GM19239 (cell line): Measurements from ENCODE around the gene LMO1.

Source experiments
- DNase-seq: peaks from one replicate; pipeline ENCODE4 v3.0.0; 2011; ENCODE audit warnings: low spot score; ENCODE audit not compliant: insufficient read length
- FAIRE-seq: peaks from 2 replicates; lab custom pipeline; 2011; peaks lifted over from hg19 to GRCh38; lab: Jason Lieb, UNC

The LMO1 gene

GRCh38 chr11:8250434-8250833, 13.2 kb downstream of the LMO1 start:
- DNase-seq = no peak
- FAIRE-seq = no peak

- DNase-seq (no peak), FAIRE-seq (no peak)
These were observed 14.2 kb downstream of the LMO1 start for GRCh38 chr11:8249482-8249881.

- no peak for DNase-seq
These were observed 14.9 kb downstream of the LMO1 start for GRCh38 chr11:8248786-8249185.

GRCh38 chr11:8247312-8247711, 16.4 kb downstream of the LMO1 start:
- no peak for FAIRE-seq
- no peak for DNase-seq

More at GRCh38 chr11:8248786-8249185, 14.9 kb downstream of the LMO1 start:
- FAIRE-seq = no peak

GRCh38 chr11:8243458-8243857, 20.2 kb downstream of the LMO1 start:
- FAIRE-seq = no peak

GRCh38 chr11:8242499-8243280, 21.0 kb downstream of the LMO1 start:
- no peak for DNase-seq

More at GRCh38 chr11:8243458-8243857, 20.2 kb downstream of the LMO1 start:
- DNase-seq = no peak

GRCh38 chr11:8242118-8242475, 21.6 kb downstream of the LMO1 start:
- no peak for FAIRE-seq
- no peak for DNase-seq

More at GRCh38 chr11:8242499-8243280, 21.0 kb downstream of the LMO1 start:
- no peak for FAIRE-seq

GRCh38 chr11:8241373-8242117, 22.1 kb downstream of the LMO1 start:
- no peak for FAIRE-seq
- no peak for DNase-seq

GRCh38 chr11:8239536-8240228, 24.0 kb downstream of the LMO1 start:
- no peak for FAIRE-seq
- no peak for DNase-seq

- FAIRE-seq = no peak
- no peak for DNase-seq
These were observed 24.6 kb downstream of the LMO1 start for GRCh38 chr11:8239040-8239439.

- DNase-seq (no peak), FAIRE-seq (no peak)
These were observed 26.2 kb downstream of the LMO1 start for GRCh38 chr11:8237453-8237852.

- DNase-seq = no peak
- no peak for FAIRE-seq
These were observed 27.8 kb downstream of the LMO1 start for GRCh38 chr11:8235925-8236324.

GRCh38 chr11:8234910-8235309, 28.8 kb downstream of the LMO1 start:
- FAIRE-seq = no peak
- no peak for DNase-seq

GRCh38 chr11:8234425-8234821, 29.3 kb downstream of the LMO1 start:
- DNase-seq (no peak), FAIRE-seq (no peak)

GRCh38 chr11:8233691-8234424, 29.8 kb downstream of the LMO1 start:
- DNase-seq (no peak), FAIRE-seq (no peak)

- FAIRE-seq (no peak), DNase-seq (no peak)
These were observed 30.6 kb downstream of the LMO1 start for GRCh38 chr11:8232849-8233606.

GRCh38 chr11:8232414-8232813, 31.3 kb downstream of the LMO1 start:
- DNase-seq (no peak), FAIRE-seq (no peak)

GRCh38 chr11:8231979-8232378, 31.7 kb downstream of the LMO1 start:
- no peak for DNase-seq
- FAIRE-seq = no peak
